Esophagus muscularis mucosa (tissue), 4 donors: ENCODE measurements around the gene IL2RA.

Experiments used
- CTCF ChIP-seq, 3 experiments: fragments of 200-600 bp in 2 of 3; fragments of 450-650 bp in 1 of 3; sonication (generic) in 2 of 3; IDR thresholded peaks; one replicate each; pipeline ENCODE4 v1.5.1; 2017 to 2019; ENCODE audit warnings: antibody characterized with exemption in 3 of 3, mild to moderate bottlenecking in 2 of 3, moderate library complexity in 1 of 3
- EP300 ChIP-seq: sonication (generic); formaldehyde crosslinking; IDR thresholded peaks from one replicate; pipeline ENCODE4 v1.6.1; 2017; ENCODE audit warnings: antibody characterized with exemption
- POLR2A ChIP-seq: fragments of 450-650 bp; IDR thresholded peaks from one replicate; pipeline ENCODE4 v1.6.1; 2017; ENCODE audit warnings: antibody characterized with exemption, moderate library complexity, mild to moderate bottlenecking, low read depth
- POLR2AphosphoS5 ChIP-seq, 2 donors: sonication (generic); formaldehyde crosslinking; IDR thresholded peaks; one replicate each; pipeline ENCODE4 v1.6.1; 2017; ENCODE audit warnings: antibody characterized with exemption in 2 of 2

- TF ChIP-seq CTCF (IDR thresholded peaks at IDR 0.05), result no peak
- no peak for TF ChIP-seq EP300
- TF ChIP-seq POLR2AphosphoS5 (IDR thresholded peaks at IDR 0.05), result no peak
- TF ChIP-seq POLR2A, result no peak
Observed at GRCh38 chr10:5996696-5997095, 65.5 kb downstream of the IL2RA start.
